ENCODE measurements around the gene MSI2.

GRCh38 chr17:57519800-57520199 lies 263.5 kb downstream of the MSI2 start:
- TF ChIP-seq, protein P1, sequence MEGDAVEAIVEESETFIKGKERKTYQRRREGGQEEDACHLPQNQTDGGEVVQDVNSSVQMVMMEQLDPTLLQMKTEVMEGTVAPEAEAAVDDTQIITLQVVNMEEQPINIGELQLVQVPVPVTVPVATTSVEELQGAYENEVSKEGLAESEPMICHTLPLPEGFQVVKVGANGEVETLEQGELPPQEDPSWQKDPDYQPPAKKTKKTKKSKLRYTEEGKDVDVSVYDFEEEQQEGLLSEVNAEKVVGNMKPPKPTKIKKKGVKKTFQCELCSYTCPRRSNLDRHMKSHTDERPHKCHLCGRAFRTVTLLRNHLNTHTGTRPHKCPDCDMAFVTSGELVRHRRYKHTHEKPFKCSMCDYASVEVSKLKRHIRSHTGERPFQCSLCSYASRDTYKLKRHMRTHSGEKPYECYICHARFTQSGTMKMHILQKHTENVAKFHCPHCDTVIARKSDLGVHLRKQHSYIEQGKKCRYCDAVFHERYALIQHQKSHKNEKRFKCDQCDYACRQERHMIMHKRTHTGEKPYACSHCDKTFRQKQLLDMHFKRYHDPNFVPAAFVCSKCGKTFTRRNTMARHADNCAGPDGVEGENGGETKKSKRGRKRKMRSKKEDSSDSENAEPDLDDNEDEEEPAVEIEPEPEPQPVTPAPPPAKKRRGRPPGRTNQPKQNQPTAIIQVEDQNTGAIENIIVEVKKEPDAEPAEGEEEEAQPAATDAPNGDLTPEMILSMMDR (IDR thresholded peaks at IDR 0.05; ENCODE audit: insufficient read depth, low read depth, low read length), result no peak
- TF ChIP-seq EZH2 (IDR thresholded peaks at IDR 0.05; ENCODE audit: insufficient read depth, low read length), result no peak
